ENCODE results near the gene RNASE4. TPM values are rescaled to one million over a fixed set of nuclear protein-coding genes. Genes with fewer than 3 reads are reported as not detected.

RNASE4 gene
- total RNA-seq, 4 donors from 2014 or later: 5.8 to 51.7 (median 33.6) TPM

- Histone ChIP-seq H3K36me3 (no peaks in the 10 kb centered on the region), H3K4me1 (no peaks in the 10 kb centered on the region), H3K27me3 (no peaks in the 10 kb centered on the region), H3K4me3 (no peak within 1 kb of the TSS), H3K9me3 (no peaks in the 10 kb centered on the region), H3K27ac (no peak within 1 kb of the TSS)
- no peak for TF ChIP-seq CTCF (IDR thresholded peaks at IDR 0.05)
- TF ChIP-seq POLR2A (IDR thresholded peaks at IDR 0.05): no peak
- DNase-seq: no peak
Measured at GRCh38 chr14:20745571-20746358, 61.4 kb downstream of the RNASE4 start, which contains the start of gene EDDM3A. EDDM3A (plus strand) TSS chr14:20745887; CDS start chr14:20747581, 1,694 bp downstream.

GRCh38 chr14:20746566-20746965, 62.2 kb downstream of the RNASE4 start:
- Histone ChIP-seq H3K9me3 (peaks cover 0 to 2% (median 0%) of the 10 kb centered on the region in 4 donors), H3K27me3 (no peaks in the 10 kb centered on the region)

GRCh38 chr14:20748439-20748838, 64.1 kb downstream of the RNASE4 start:
- Histone ChIP-seq H3K27me3 (no peaks in the 10 kb centered on the region), H3K36me3 (no peaks in the 10 kb centered on the region), H3K4me3 (no peak overlapping the region), H3K27ac (no peak overlapping the region), H3K9me3 (peaks cover 0 to 13% (median 5%) of the 10 kb centered on the region in 4 donors), H3K4me1 (no peaks in the 10 kb centered on the region)
- DNase-seq: no peak
- TF ChIP-seq CTCF (IDR thresholded peaks at IDR 0.05) (no peak), POLR2A (IDR thresholded peaks at IDR 0.05) (no peak)

More at GRCh38 chr14:20746566-20746965, 62.2 kb downstream of the RNASE4 start:
- Histone ChIP-seq H3K36me3 (no peaks in the 10 kb centered on the region), H3K4me3 (no peak overlapping the region), H3K27ac (no peak overlapping the region), H3K4me1 (no peaks in the 10 kb centered on the region)
- no peak for TF ChIP-seq CTCF (IDR thresholded peaks at IDR 0.05)
- TF ChIP-seq POLR2A (IDR thresholded peaks at IDR 0.05): no peak
- DNase-seq: no peak

- Histone ChIP-seq H3K9me3 (peaks cover 0 to 13% (median 5%) of the 10 kb centered on the region in 4 donors), H3K4me3 (no peak overlapping the region), H3K27me3 (no peaks in the 10 kb centered on the region), H3K27ac (no peak overlapping the region), H3K4me1 (no peaks in the 10 kb centered on the region), H3K36me3 (no peaks in the 10 kb centered on the region)
- TF ChIP-seq CTCF (IDR thresholded peaks at IDR 0.05) (no peak), POLR2A (IDR thresholded peaks at IDR 0.05) (no peak)
- no peak for DNase-seq
Measured at GRCh38 chr14:20750194-20750593, 65.8 kb downstream of the RNASE4 start.

Small RNA genes lying within 50 kb of the gene (small RNA-seq; reads per million reads assigned to genes)
- gene RF00019: 0 reads per million in 2 donors

Other genes with a start within 250 kb of the RNASE4 start
- gene KLHL33, start 248.4 kb upstream of the RNASE4 start, total RNA-seq: under 1 TPM in 1 of 4 donors, not detected in 3; 0.13 TPM
- gene OSGEP, start 229.7 kb upstream of the RNASE4 start, total RNA-seq: 100 to 1,000 TPM in 3 of 4 donors, 10 to 100 TPM in 1; 58.3 to 112 (median 102) TPM
- gene APEX1, start 229.3 kb upstream of the RNASE4 start, total RNA-seq: 100 to 1,000 TPM in 1 of 4 donors, 10 to 100 TPM in 3; 79.8 to 142 (median 92.0) TPM
- 10 to 100 TPM; 22.3 to 60.9 (median 31.1) TPM for gene PIP4P1, start 223.1 kb upstream of the RNASE4 start, total RNA-seq
- gene PNP, start 215.2 kb upstream of the RNASE4 start, total RNA-seq: 10 to 100 TPM; 51.4 to 70.1 (median 53.7) TPM
- not detected for gene RNASE10, start 179.0 kb upstream of the RNASE4 start, total RNA-seq
- gene RNASE9, start 123.5 kb upstream of the RNASE4 start, total RNA-seq: not detected
- gene RNASE11, start 96.6 kb upstream of the RNASE4 start, total RNA-seq: not detected
- not detected for gene RNASE12, start 93.2 kb upstream of the RNASE4 start, total RNA-seq
- gene OR6S1, start 42.9 kb upstream of the RNASE4 start, total RNA-seq: not detected
- gene ANG, start 4.2 kb downstream of the RNASE4 start, total RNA-seq: 10 to 100 TPM; 19.6 to 22.3 (median 20.0) TPM
- gene EDDM3A, start 61.3 kb downstream of the RNASE4 start, total RNA-seq: not detected
- gene EDDM3B, start 83.8 kb downstream of the RNASE4 start, total RNA-seq: not detected
- gene RNASE6, start 96.7 kb downstream of the RNASE4 start, total RNA-seq: 10 to 100 TPM in 1 of 4 donors, 1 to 10 TPM in 3; 3.7 to 21.5 (median 6.5) TPM
- 100 to 1,000 TPM in 2 of 4 donors, 10 to 100 TPM in 2; 35.5 to 131 (median 90.6) TPM for gene RNASE1, start 118.3 kb downstream of the RNASE4 start, total RNA-seq
- gene RNASE3, start 206.8 kb downstream of the RNASE4 start, total RNA-seq: not detected

Measured in Peyer's patch (tissue), 4 donors.